ENCODE measurements around the gene C2CD2. TPM values are rescaled to one million over a fixed set of nuclear protein-coding genes. Genes with fewer than 3 reads are reported as not detected.

Gene C2CD2
- total and polyA plus RNA-seq, 10 of the 15 experiments (the other 5 are each of a cell fraction or from before 2014, with no cell fraction given), result 2.2 to 30.9 (median 9.9) TPM

GRCh38 chr21:41953831-41954653 lies at the start of gene C2CD2 (continued):
- TF ChIP-seq GATAD2B (conservative IDR thresholded peaks at IDR 0.05; ENCODE audit: low read depth), result no peak; the same call in 1 of the 2 replicates
- no peak for TF ChIP-seq MTA3 (IDR thresholded peaks at IDR 0.05; ENCODE audit: borderline replicate concordance, low read length)
- TF ChIP-seq FOXK2 (IDR thresholded peaks at IDR 0.05), result no peak
- TF ChIP-seq ASH2L (IDR thresholded peaks at IDR 0.05; ENCODE audit: borderline replicate concordance, low read depth), result no peak
- TF ChIP-seq BCLAF1 (IDR thresholded peaks at IDR 0.05), result no peak
- no peak for TF ChIP-seq STAT3 (IDR thresholded peaks at IDR 0.05; ENCODE audit: low read depth, low read length)
- no peak for TF ChIP-seq TARDBP (IDR thresholded peaks at IDR 0.05; ENCODE audit: borderline replicate concordance)
- no peak for TF ChIP-seq NR2C1 (IDR thresholded peaks at IDR 0.05)
- TF ChIP-seq, protein P1, sequence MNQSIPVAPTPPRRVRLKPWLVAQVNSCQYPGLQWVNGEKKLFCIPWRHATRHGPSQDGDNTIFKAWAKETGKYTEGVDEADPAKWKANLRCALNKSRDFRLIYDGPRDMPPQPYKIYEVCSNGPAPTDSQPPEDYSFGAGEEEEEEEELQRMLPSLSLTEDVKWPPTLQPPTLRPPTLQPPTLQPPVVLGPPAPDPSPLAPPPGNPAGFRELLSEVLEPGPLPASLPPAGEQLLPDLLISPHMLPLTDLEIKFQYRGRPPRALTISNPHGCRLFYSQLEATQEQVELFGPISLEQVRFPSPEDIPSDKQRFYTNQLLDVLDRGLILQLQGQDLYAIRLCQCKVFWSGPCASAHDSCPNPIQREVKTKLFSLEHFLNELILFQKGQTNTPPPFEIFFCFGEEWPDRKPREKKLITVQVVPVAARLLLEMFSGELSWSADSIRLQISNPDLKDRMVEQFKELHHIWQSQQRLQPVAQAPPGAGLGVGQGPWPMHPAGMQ (IDR thresholded peaks at IDR 0.05; ENCODE audit: borderline replicate concordance), result no peak
- no peak for TF ChIP-seq RAD21 (IDR thresholded peaks at IDR 0.05; ENCODE audit: insufficient read depth, low read depth, low read length)
- no peak for TF ChIP-seq KAT2A (conservative IDR thresholded peaks at IDR 0.05; ENCODE audit: control insufficient read depth, low read depth, low read length)
- TF ChIP-seq, protein P2, sequence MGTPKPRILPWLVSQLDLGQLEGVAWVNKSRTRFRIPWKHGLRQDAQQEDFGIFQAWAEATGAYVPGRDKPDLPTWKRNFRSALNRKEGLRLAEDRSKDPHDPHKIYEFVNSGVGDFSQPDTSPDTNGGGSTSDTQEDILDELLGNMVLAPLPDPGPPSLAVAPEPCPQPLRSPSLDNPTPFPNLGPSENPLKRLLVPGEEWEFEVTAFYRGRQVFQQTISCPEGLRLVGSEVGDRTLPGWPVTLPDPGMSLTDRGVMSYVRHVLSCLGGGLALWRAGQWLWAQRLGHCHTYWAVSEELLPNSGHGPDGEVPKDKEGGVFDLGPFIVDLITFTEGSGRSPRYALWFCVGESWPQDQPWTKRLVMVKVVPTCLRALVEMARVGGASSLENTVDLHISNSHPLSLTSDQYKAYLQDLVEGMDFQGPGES (IDR thresholded peaks at IDR 0.05), result no peak
- TF ChIP-seq, protein P3, sequence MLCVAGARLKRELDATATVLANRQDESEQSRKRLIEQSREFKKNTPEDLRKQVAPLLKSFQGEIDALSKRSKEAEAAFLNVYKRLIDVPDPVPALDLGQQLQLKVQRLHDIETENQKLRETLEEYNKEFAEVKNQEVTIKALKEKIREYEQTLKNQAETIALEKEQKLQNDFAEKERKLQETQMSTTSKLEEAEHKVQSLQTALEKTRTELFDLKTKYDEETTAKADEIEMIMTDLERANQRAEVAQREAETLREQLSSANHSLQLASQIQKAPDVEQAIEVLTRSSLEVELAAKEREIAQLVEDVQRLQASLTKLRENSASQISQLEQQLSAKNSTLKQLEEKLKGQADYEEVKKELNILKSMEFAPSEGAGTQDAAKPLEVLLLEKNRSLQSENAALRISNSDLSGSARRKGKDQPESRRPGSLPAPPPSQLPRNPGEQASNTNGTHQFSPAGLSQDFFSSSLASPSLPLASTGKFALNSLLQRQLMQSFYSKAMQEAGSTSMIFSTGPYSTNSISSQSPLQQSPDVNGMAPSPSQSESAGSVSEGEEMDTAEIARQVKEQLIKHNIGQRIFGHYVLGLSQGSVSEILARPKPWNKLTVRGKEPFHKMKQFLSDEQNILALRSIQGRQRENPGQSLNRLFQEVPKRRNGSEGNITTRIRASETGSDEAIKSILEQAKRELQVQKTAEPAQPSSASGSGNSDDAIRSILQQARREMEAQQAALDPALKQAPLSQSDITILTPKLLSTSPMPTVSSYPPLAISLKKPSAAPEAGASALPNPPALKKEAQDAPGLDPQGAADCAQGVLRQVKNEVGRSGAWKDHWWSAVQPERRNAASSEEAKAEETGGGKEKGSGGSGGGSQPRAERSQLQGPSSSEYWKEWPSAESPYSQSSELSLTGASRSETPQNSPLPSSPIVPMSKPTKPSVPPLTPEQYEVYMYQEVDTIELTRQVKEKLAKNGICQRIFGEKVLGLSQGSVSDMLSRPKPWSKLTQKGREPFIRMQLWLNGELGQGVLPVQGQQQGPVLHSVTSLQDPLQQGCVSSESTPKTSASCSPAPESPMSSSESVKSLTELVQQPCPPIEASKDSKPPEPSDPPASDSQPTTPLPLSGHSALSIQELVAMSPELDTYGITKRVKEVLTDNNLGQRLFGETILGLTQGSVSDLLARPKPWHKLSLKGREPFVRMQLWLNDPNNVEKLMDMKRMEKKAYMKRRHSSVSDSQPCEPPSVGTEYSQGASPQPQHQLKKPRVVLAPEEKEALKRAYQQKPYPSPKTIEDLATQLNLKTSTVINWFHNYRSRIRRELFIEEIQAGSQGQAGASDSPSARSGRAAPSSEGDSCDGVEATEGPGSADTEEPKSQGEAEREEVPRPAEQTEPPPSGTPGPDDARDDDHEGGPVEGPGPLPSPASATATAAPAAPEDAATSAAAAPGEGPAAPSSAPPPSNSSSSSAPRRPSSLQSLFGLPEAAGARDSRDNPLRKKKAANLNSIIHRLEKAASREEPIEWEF (IDR thresholded peaks at IDR 0.05; ENCODE audit: insufficient replicate concordance, low read depth, low read length), result no peak
- TF ChIP-seq, protein P4, sequence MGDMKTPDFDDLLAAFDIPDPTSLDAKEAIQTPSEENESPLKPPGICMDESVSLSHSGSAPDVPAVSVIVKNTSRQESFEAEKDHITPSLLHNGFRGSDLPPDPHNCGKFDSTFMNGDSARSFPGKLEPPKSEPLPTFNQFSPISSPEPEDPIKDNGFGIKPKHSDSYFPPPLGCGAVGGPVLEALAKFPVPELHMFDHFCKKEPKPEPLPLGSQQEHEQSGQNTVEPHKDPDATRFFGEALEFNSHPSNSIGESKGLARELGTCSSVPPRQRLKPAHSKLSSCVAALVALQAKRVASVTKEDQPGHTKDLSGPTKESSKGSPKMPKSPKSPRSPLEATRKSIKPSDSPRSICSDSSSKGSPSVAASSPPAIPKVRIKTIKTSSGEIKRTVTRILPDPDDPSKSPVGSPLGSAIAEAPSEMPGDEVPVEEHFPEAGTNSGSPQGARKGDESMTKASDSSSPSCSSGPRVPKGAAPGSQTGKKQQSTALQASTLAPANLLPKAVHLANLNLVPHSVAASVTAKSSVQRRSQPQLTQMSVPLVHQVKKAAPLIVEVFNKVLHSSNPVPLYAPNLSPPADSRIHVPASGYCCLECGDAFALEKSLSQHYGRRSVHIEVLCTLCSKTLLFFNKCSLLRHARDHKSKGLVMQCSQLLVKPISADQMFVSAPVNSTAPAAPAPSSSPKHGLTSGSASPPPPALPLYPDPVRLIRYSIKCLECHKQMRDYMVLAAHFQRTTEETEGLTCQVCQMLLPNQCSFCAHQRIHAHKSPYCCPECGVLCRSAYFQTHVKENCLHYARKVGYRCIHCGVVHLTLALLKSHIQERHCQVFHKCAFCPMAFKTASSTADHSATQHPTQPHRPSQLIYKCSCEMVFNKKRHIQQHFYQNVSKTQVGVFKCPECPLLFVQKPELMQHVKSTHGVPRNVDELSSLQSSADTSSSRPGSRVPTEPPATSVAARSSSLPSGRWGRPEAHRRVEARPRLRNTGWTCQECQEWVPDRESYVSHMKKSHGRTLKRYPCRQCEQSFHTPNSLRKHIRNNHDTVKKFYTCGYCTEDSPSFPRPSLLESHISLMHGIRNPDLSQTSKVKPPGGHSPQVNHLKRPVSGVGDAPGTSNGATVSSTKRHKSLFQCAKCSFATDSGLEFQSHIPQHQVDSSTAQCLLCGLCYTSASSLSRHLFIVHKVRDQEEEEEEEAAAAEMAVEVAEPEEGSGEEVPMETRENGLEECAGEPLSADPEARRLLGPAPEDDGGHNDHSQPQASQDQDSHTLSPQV (IDR thresholded peaks at IDR 0.05), result 0 out of 2 replicates have a peak, but pooled peaks have one; percentile 32

Measured in GM12878 (cell line).